HL-60 (cell line): ENCODE results near the gene DNAH2.
"Not testable (repeated sequence)": the region's sequence is repeated elsewhere in the genome, so short reads cannot be mapped to it uniquely, and the experiment has no call there.

ENCODE experiments used
- DNase-seq, 2 experiments: peaks; one replicate each; pipeline ENCODE4 v3.0.0-alpha.2; 2010 to 2020; ENCODE audit warnings: low read depth in 1 of 2, low spot score in 1 of 2
- H3K27ac ChIP-seq: fragments of 250-450 bp; sonication (Bioruptor Pico); replicated peaks from 2 replicates; pipeline ENCODE4 v1.5.1; 2020; ENCODE audit warnings: mild to moderate bottlenecking, moderate library complexity
- H3K27me3 ChIP-seq: fragments of 250-450 bp; sonication (Bioruptor Pico); 2 replicates; pipeline ENCODE4 v1.5.1; 2021; ENCODE audit warnings: mild to moderate bottlenecking, moderate library complexity; ENCODE audit not compliant: insufficient read depth, poor library complexity, severe bottlenecking
- H3K4me3 ChIP-seq: replicated peaks from 2 replicates; pipeline ENCODE4 v1.5.1; 2011; ENCODE audit warnings: mild to moderate bottlenecking, control low read depth, low read length; ENCODE audit not compliant: insufficient read depth
- GABPA ChIP-seq: IDR thresholded peaks from 2 replicates; pipeline ENCODE4 v1.6.1; 2012; ENCODE audit warnings: low read depth
- POLR2AphosphoS5 ChIP-seq: IDR thresholded peaks from 2 replicates; pipeline ENCODE4 v1.6.1; 2012; ENCODE audit warnings: low read depth
- SPI1 ChIP-seq: IDR thresholded peaks from 2 replicates; pipeline ENCODE4 v1.6.1; 2012; ENCODE audit warnings: low read depth, mild to moderate bottlenecking, borderline replicate concordance
- TF ChIP-seq, protein P1 (sequence below): IDR thresholded peaks from one replicate; pipeline ENCODE4 v1.5.1; 2011; ENCODE audit warnings: low read length, control low read depth, inconsistent platforms; ENCODE audit not compliant: insufficient read depth
- TF ChIP-seq, protein P2 (sequence below): IDR thresholded peaks from 2 replicates; pipeline ENCODE4 v1.6.1; 2012; ENCODE audit warnings: low read depth; ENCODE audit not compliant: insufficient replicate concordance

The DNAH2 gene

DNA sequence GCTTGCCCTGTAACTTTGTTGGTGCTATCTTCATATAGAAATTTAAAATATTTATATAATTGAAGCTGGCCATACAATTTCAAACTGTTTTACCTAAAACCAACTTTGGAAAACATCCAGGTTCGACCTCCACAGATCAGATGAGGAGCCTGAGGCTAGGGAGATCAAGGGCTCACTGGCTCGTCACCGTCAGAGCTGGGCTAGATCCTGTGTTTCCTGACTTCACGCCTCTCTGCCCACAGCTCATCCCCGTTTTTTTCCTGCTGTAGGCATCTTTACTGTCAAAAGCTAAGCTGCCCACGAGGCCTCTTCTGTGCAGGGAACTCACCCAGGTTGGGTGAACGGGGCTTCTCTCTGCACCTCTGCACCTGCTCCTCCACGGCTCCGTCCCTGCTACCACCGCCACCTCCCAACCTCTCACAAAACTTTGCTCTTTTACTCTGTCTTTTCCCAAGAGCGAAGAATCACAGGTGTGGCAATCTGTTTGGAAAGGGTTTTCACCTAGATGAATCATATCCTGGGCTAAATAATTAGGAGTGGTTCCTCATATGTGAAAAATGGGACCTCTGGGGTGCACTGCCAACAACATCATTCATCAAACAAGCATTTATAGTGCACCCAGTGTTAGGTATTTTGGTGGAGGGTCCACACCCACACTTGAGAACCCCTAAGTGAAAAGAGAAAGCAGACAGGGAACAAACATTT, 91.7 kb downstream of the DNAH2 start:
- Histone ChIP-seq H3K27ac (no peak overlapping the region), H3K4me3 (no peak overlapping the region), H3K27me3 (no peaks in the 10 kb centered on the region)
- no peak for DNase-seq
- TF ChIP-seq SPI1, result no peak
- TF ChIP-seq, protein P1, sequence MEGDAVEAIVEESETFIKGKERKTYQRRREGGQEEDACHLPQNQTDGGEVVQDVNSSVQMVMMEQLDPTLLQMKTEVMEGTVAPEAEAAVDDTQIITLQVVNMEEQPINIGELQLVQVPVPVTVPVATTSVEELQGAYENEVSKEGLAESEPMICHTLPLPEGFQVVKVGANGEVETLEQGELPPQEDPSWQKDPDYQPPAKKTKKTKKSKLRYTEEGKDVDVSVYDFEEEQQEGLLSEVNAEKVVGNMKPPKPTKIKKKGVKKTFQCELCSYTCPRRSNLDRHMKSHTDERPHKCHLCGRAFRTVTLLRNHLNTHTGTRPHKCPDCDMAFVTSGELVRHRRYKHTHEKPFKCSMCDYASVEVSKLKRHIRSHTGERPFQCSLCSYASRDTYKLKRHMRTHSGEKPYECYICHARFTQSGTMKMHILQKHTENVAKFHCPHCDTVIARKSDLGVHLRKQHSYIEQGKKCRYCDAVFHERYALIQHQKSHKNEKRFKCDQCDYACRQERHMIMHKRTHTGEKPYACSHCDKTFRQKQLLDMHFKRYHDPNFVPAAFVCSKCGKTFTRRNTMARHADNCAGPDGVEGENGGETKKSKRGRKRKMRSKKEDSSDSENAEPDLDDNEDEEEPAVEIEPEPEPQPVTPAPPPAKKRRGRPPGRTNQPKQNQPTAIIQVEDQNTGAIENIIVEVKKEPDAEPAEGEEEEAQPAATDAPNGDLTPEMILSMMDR, result no peak
- TF ChIP-seq POLR2AphosphoS5, result no peak
- TF ChIP-seq GABPA, result no peak
- TF ChIP-seq, protein P2, sequence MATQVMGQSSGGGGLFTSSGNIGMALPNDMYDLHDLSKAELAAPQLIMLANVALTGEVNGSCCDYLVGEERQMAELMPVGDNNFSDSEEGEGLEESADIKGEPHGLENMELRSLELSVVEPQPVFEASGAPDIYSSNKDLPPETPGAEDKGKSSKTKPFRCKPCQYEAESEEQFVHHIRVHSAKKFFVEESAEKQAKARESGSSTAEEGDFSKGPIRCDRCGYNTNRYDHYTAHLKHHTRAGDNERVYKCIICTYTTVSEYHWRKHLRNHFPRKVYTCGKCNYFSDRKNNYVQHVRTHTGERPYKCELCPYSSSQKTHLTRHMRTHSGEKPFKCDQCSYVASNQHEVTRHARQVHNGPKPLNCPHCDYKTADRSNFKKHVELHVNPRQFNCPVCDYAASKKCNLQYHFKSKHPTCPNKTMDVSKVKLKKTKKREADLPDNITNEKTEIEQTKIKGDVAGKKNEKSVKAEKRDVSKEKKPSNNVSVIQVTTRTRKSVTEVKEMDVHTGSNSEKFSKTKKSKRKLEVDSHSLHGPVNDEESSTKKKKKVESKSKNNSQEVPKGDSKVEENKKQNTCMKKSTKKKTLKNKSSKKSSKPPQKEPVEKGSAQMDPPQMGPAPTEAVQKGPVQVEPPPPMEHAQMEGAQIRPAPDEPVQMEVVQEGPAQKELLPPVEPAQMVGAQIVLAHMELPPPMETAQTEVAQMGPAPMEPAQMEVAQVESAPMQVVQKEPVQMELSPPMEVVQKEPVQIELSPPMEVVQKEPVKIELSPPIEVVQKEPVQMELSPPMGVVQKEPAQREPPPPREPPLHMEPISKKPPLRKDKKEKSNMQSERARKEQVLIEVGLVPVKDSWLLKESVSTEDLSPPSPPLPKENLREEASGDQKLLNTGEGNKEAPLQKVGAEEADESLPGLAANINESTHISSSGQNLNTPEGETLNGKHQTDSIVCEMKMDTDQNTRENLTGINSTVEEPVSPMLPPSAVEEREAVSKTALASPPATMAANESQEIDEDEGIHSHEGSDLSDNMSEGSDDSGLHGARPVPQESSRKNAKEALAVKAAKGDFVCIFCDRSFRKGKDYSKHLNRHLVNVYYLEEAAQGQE, result no peak

DNA sequence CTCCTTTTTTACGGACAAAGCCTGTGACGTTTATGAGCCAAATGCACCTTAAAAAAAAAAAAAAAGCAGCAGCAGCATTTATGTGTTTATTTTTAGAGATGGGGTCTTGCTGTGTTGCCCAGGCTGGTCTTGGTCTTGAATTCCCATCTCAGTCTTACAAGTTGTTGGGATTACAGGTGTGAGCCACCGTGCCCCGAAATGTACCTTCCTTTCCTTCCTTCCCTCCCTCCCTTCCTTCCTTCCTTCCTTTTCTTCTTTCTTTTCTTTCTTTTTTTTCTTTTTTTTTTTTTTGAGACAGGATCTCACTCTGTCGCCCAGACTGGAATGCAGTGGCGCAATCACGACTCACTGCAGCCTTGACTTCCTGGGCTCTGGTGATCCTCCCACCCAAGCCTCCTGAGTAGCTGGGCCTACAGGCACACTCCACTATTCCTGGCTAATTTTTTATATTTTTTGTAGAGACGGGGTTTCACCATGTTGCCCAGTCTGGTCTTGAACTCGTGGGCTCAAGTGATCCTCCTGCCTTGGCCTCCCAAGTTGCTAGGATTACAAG, 92.3 kb downstream of the DNAH2 start:
- H3K27ac ChIP-seq, DNase-seq, H3K27me3 ChIP-seq, H3K4me3 ChIP-seq: not testable (repeated sequence)

DNA sequence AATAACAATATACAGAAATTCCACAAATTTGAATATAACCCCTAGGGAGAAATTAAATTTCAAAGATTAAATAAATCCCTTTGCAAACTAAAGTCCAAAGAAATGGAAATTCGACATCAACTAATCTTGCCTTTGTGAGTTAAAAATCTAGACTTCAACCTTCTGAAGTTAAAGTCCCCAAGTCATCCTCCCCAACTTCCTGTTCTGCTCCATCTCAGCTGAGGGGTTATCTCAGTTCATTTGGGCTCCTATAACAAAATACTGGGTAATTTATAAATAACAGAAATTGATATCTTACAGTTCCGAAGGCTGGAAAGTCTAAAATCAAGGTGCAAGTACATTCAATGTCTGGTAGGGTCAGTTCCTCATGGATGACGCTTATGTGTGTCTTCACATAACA, 93.7 kb downstream of the DNAH2 start:
- Histone ChIP-seq H3K27me3 (no peaks in the 10 kb centered on the region), H3K4me3 (no peak overlapping the region), H3K27ac (no peak overlapping the region)
- DNase-seq, result no peak
- TF ChIP-seq, protein P2, result no peak
- TF ChIP-seq SPI1, result no peak
- TF ChIP-seq POLR2AphosphoS5, result no peak
- TF ChIP-seq GABPA, result no peak
- TF ChIP-seq, protein P1, result no peak

DNA sequence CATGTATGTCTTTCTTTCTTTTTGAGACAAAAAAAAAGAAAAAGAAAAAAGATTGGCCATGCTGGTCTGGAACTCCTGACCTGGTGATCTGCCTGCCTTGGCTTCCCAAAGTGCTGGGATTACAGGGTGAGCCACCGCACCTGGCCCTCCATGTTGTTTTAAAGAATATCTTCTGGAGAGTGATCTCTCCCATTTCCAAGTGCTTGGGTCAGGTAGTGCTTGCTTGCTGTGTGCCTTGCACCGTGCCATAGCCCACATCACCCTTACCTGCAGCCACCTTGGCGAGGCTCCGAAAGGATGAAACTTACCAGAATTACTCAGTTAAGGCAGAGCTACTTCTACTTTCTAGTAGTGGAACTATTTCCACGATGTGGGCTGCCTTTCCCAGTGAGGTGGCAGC, 97.4 kb downstream of the DNAH2 start:
- DNase-seq, result no peak
- TF ChIP-seq, protein P2, result no peak
- TF ChIP-seq, protein P1, result no peak
- TF ChIP-seq GABPA (no peak), SPI1 (no peak), POLR2AphosphoS5 (no peak)

More for the DNA sequence above, 97.4 kb downstream of the DNAH2 start:
- no peak overlapping the region for H3K27ac ChIP-seq
- H3K4me3 ChIP-seq, result no peak overlapping the region
- H3K27me3 ChIP-seq, result no peaks in the 10 kb centered on the region
